HEK293 (cell line): ENCODE measurements around the gene SPRED2.

Experiments used
- FEZF1 ChIP-seq: fragments of 450-650 bp; formaldehyde crosslinking; IDR thresholded peaks from 2 replicates; pipeline ENCODE4 v1.5.1; 2016; ENCODE audit warnings: missing biosample characterization, missing genetic modification characterization
- GFI1B ChIP-seq: fragments of 450-650 bp; formaldehyde crosslinking; IDR thresholded peaks from 2 replicates; pipeline ENCODE4 v1.5.1; 2016; ENCODE audit warnings: missing biosample characterization, missing genetic modification characterization
- MEIS1 ChIP-seq: sonication (generic); formaldehyde crosslinking; IDR thresholded peaks from 2 replicates; pipeline ENCODE4 v1.8.1; 2022; ENCODE audit warnings: missing genetic modification reagents, mild to moderate bottlenecking, borderline replicate concordance
- PRDM1 ChIP-seq: fragments of 450-650 bp; formaldehyde crosslinking; IDR thresholded peaks from 2 replicates; pipeline ENCODE4; 2016; ENCODE audit warnings: missing biosample characterization, missing genetic modification characterization
- SALL2 ChIP-seq: fragments of 450-650 bp; formaldehyde crosslinking; IDR thresholded peaks from 2 replicates; pipeline ENCODE4 v1.5.0; 2017; ENCODE audit warnings: missing biosample characterization, mild to moderate bottlenecking, missing genetic modification characterization, borderline replicate concordance
- TCF7L2 ChIP-seq: IDR thresholded peaks from 2 replicates; pipeline ENCODE4 v1.6.1; 2011; ENCODE audit warnings: low read depth, mild to moderate bottlenecking, inconsistent platforms, low read length, moderate library complexity, borderline replicate concordance
- ZBTB8A ChIP-seq: fragments of 450-650 bp; formaldehyde crosslinking; IDR thresholded peaks from 2 replicates; pipeline ENCODE4 v1.5.1; 2016; ENCODE audit warnings: missing biosample characterization, missing genetic modification characterization
- ZNF223 ChIP-seq: fragments of 450-650 bp; formaldehyde crosslinking; IDR thresholded peaks from 2 replicates; pipeline ENCODE4 v1.5.1; 2016; ENCODE audit warnings: missing biosample characterization, missing genetic modification characterization
- ZNF23 ChIP-seq: fragments of 450-650 bp; formaldehyde crosslinking; IDR thresholded peaks from 2 replicates; pipeline ENCODE4 v1.5.1; 2016; ENCODE audit warnings: missing biosample characterization, missing genetic modification characterization, borderline replicate concordance
- ZNF274 ChIP-seq, 2 experiments: fragments of 200-500 bp in 1 of 2; fragments of 450-650 bp in 1 of 2; sonication (Bioruptor generic) in 1 of 2; formaldehyde crosslinking in 1 of 2; IDR thresholded peaks; 2 replicates each; pipeline versions ENCODE4 v1.5.1 to v1.6.1; 2014 to 2016; ENCODE audit warnings: borderline replicate concordance in 1 of 2, inconsistent platforms in 1 of 2, low read length in 1 of 2, missing biosample characterization in 1 of 2, missing genetic modification characterization in 1 of 2
- ZNF302 ChIP-seq: fragments of 450-650 bp; formaldehyde crosslinking; IDR thresholded peaks from 2 replicates; pipeline ENCODE4 v1.5.1; 2016; ENCODE audit warnings: missing biosample characterization, missing genetic modification characterization, low read depth
- ZNF350 ChIP-seq: fragments of 450-650 bp; formaldehyde crosslinking; IDR thresholded peaks from 2 replicates; pipeline ENCODE4 v1.5.0; 2017; ENCODE audit warnings: missing biosample characterization, mild to moderate bottlenecking, missing genetic modification characterization
- ZNF404 ChIP-seq: fragments of 450-650 bp; formaldehyde crosslinking; IDR thresholded peaks from 2 replicates; pipeline ENCODE4 v1.5.1; 2017; ENCODE audit warnings: missing biosample characterization, missing genetic modification characterization
- ZNF416 ChIP-seq: fragments of 450-650 bp; formaldehyde crosslinking; IDR thresholded peaks from 2 replicates; pipeline ENCODE4 v1.5.1; 2016; ENCODE audit warnings: missing biosample characterization, missing genetic modification characterization
- ZNF48 ChIP-seq: fragments of 450-650 bp; formaldehyde crosslinking; IDR thresholded peaks from 2 replicates; pipeline ENCODE4 v1.5.1; 2016; ENCODE audit warnings: missing biosample characterization, missing genetic modification characterization
- ZNF558 ChIP-seq: fragments of 450-650 bp; formaldehyde crosslinking; IDR thresholded peaks from 2 replicates; pipeline ENCODE4 v1.5.1; 2016; ENCODE audit warnings: missing biosample characterization, missing genetic modification characterization
- ZNF561 ChIP-seq: fragments of 450-650 bp; IDR thresholded peaks from 2 replicates; pipeline ENCODE4 v1.5.1; 2018; ENCODE audit warnings: missing biosample characterization, missing genetic modification characterization, borderline replicate concordance
- ZNF623 ChIP-seq: fragments of 450-650 bp; formaldehyde crosslinking; IDR thresholded peaks from 2 replicates; pipeline ENCODE4 v1.5.1; 2016; ENCODE audit warnings: missing biosample characterization, missing genetic modification characterization
- ZNF624 ChIP-seq: fragments of 450-650 bp; formaldehyde crosslinking; IDR thresholded peaks from 2 replicates; pipeline ENCODE4 v1.5.1; 2017; ENCODE audit warnings: missing biosample characterization, missing genetic modification characterization
- ZNF658 ChIP-seq: fragments of 450-650 bp; formaldehyde crosslinking; IDR thresholded peaks from 2 replicates; pipeline ENCODE4; 2016; ENCODE audit warnings: missing biosample characterization, missing genetic modification characterization
- ZNF660 ChIP-seq: fragments of 450-650 bp; IDR thresholded peaks from 2 replicates; pipeline ENCODE4 v1.5.1; 2018; ENCODE audit warnings: missing biosample characterization, mild to moderate bottlenecking, missing genetic modification characterization
- ZNF707 ChIP-seq: fragments of 450-650 bp; formaldehyde crosslinking; IDR thresholded peaks from 2 replicates; pipeline ENCODE4 v1.5.1; 2016; ENCODE audit warnings: missing biosample characterization, missing genetic modification characterization
- ZNF76 ChIP-seq: fragments of 450-650 bp; formaldehyde crosslinking; IDR thresholded peaks from 2 replicates; pipeline ENCODE4; 2016; ENCODE audit warnings: low read depth, missing biosample characterization, missing genetic modification characterization, borderline replicate concordance
- TF ChIP-seq, protein P1 (sequence below): fragments of 450-650 bp; formaldehyde crosslinking; IDR thresholded peaks from 2 replicates; pipeline ENCODE4 v1.5.1; 2016; ENCODE audit warnings: missing biosample characterization, missing genetic modification characterization
- TF ChIP-seq, protein P2 (sequence below): fragments of 450-650 bp; formaldehyde crosslinking; IDR thresholded peaks from 2 replicates; pipeline ENCODE4 v1.5.1; 2017; ENCODE audit warnings: missing biosample characterization, missing genetic modification characterization
- TF ChIP-seq, protein P3 (sequence below): fragments of 450-650 bp; formaldehyde crosslinking; IDR thresholded peaks from 2 replicates; pipeline ENCODE4 v1.5.1; 2016; ENCODE audit warnings: missing biosample characterization, missing genetic modification characterization
- TF ChIP-seq, protein P4 (sequence below): fragments of 450-650 bp; formaldehyde crosslinking; IDR thresholded peaks from 2 replicates; pipeline ENCODE4 v1.5.0; 2017; ENCODE audit warnings: missing biosample characterization, missing genetic modification characterization, borderline replicate concordance

Gene SPRED2

DNA sequence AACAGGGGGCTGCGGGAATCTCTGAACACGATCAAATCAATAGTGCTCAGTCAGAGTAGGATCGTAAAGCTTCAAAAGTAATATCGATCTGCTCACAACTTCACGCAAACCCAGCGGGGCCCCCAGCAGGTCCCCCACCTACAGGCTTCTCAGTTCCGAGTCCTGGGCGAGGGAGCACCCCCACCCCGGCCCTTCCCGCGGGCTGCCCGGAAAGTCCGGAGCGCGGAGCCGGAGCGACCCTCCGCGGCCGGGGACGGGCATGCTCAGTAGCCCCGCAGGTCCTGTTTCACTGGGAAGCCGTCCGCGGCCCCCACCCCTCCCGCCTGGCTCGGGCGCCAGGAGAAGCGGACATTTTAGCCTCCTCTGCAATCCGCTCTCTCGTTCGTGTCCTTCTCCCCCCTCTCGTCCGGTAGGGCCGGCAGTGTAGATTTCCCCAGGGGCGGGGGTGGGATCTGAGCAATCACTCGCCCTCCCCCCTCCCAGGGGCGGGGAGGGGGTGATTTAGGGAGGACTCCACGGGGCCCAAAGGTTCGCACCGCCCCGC, 3.3 kb upstream of the SPRED2 start (continued):
- TF ChIP-seq, protein P1, sequence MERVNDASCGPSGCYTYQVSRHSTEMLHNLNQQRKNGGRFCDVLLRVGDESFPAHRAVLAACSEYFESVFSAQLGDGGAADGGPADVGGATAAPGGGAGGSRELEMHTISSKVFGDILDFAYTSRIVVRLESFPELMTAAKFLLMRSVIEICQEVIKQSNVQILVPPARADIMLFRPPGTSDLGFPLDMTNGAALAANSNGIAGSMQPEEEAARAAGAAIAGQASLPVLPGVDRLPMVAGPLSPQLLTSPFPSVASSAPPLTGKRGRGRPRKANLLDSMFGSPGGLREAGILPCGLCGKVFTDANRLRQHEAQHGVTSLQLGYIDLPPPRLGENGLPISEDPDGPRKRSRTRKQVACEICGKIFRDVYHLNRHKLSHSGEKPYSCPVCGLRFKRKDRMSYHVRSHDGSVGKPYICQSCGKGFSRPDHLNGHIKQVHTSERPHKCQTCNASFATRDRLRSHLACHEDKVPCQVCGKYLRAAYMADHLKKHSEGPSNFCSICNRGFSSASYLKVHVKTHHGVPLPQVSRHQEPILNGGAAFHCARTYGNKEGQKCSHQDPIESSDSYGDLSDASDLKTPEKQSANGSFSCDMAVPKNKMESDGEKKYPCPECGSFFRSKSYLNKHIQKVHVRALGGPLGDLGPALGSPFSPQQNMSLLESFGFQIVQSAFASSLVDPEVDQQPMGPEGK: peak; percentile 92
- TF ChIP-seq, protein P2, sequence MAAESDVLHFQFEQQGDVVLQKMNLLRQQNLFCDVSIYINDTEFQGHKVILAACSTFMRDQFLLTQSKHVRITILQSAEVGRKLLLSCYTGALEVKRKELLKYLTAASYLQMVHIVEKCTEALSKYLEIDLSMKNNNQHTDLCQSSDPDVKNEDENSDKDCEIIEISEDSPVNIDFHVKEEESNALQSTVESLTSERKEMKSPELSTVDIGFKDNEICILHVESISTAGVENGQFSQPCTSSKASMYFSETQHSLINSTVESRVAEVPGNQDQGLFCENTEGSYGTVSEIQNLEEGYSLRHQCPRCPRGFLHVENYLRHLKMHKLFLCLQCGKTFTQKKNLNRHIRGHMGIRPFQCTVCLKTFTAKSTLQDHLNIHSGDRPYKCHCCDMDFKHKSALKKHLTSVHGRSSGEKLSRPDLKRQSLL (tag by site-specific recombination): peak; percentile 79
- TF ChIP-seq ZNF624 (tag by site-specific recombination) (no peak), ZNF558 (no peak), ZNF223 (tag by site-specific recombination) (no peak), ZNF76 (tag by site-specific recombination) (peak; percentile 51; the same call in 1 of the 2 replicates), ZNF658 (tag by site-specific recombination) (no peak), ZBTB8A (tag by site-specific recombination) (no peak), FEZF1 (tag by site-specific recombination) (no peak), ZNF707 (tag by site-specific recombination) (no peak), ZNF561 (tag by site-specific recombination) (peak; percentile 71), PRDM1 (tag by site-specific recombination) (no peak), ZNF48 (no peak), ZNF404 (tag by site-specific recombination) (no peak), ZNF623 (tag by site-specific recombination) (no peak), GFI1B (tag by site-specific recombination) (no peak), ZNF23 (tag by site-specific recombination) (no peak), ZNF416 (tag by site-specific recombination) (no peak), SALL2 (no peak), ZNF350 (tag by site-specific recombination) (no peak), ZNF660 (tag by site-specific recombination) (peak; percentile 78), TCF7L2 (no peak), ZNF302 (tag by site-specific recombination) (no peak), ZNF274 (IDR thresholded peaks at IDR 0.05; ENCODE audit: low read length) (no peak), ZNF274 (tag by site-specific recombination; IDR thresholded peaks at IDR 0.05; ENCODE audit: borderline replicate concordance) (no peak), MEIS1 (CRISPR knock-in tag) (no peak)
- TF ChIP-seq, protein P3, sequence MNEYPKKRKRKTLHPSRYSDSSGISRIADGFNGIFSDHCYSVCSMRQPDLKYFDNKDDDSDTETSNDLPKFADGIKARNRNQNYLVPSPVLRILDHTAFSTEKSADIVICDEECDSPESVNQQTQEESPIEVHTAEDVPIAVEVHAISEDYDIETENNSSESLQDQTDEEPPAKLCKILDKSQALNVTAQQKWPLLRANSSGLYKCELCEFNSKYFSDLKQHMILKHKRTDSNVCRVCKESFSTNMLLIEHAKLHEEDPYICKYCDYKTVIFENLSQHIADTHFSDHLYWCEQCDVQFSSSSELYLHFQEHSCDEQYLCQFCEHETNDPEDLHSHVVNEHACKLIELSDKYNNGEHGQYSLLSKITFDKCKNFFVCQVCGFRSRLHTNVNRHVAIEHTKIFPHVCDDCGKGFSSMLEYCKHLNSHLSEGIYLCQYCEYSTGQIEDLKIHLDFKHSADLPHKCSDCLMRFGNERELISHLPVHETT (tag by site-specific recombination): peak; percentile 70; the same call in 1 of the 2 replicates
- TF ChIP-seq, protein P4, sequence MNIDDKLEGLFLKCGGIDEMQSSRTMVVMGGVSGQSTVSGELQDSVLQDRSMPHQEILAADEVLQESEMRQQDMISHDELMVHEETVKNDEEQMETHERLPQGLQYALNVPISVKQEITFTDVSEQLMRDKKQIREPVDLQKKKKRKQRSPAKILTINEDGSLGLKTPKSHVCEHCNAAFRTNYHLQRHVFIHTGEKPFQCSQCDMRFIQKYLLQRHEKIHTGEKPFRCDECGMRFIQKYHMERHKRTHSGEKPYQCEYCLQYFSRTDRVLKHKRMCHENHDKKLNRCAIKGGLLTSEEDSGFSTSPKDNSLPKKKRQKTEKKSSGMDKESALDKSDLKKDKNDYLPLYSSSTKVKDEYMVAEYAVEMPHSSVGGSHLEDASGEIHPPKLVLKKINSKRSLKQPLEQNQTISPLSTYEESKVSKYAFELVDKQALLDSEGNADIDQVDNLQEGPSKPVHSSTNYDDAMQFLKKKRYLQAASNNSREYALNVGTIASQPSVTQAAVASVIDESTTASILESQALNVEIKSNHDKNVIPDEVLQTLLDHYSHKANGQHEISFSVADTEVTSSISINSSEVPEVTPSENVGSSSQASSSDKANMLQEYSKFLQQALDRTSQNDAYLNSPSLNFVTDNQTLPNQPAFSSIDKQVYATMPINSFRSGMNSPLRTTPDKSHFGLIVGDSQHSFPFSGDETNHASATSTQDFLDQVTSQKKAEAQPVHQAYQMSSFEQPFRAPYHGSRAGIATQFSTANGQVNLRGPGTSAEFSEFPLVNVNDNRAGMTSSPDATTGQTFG (tag by site-specific recombination): no peak
- TF ChIP-seq, all 188 proteins: peak for 54
